Right lobe of liver (tissue), 4 donors: ENCODE measurements around the gene KRT23.

Source experiments
- CTCF ChIP-seq, 4 donors: fragments of 200-600 bp in 3 of 4; fragments of 450-650 bp in 1 of 4; IDR thresholded peaks; one replicate each; pipeline versions ENCODE4 v1.5.1 to v1.8.0; 2016 to 2022; ENCODE audit warnings: antibody characterized with exemption in 4 of 4, mild to moderate bottlenecking in 2 of 4
- POLR2A ChIP-seq: fragments of 450-650 bp; IDR thresholded peaks from one replicate; pipeline ENCODE4 v1.6.1; 2017; ENCODE audit warnings: antibody characterized with exemption, mild to moderate bottlenecking
- donor health status: DM: no; HTN: no; CAD: no.
- donor health status: DM: no; HTN: no; CAD: no.
- donor health status: DM: no; HTN: yes; CAD: no.

- TF ChIP-seq CTCF (IDR thresholded peaks at IDR 0.05): no peak
- no peak for TF ChIP-seq POLR2A
Measured at GRCh38 chr17:40967582-40967981, 30.1 kb upstream of the KRT23 start.
